ENCODE results near the gene HMGN5. TPM values are rescaled to one million over a fixed set of nuclear protein-coding genes. Genes with fewer than 3 reads are reported as not detected.

HMGN5 gene
- total RNA-seq, 4 donors from 2014 or later: 7.2 to 29.4 (median 8.1) TPM

DNA sequence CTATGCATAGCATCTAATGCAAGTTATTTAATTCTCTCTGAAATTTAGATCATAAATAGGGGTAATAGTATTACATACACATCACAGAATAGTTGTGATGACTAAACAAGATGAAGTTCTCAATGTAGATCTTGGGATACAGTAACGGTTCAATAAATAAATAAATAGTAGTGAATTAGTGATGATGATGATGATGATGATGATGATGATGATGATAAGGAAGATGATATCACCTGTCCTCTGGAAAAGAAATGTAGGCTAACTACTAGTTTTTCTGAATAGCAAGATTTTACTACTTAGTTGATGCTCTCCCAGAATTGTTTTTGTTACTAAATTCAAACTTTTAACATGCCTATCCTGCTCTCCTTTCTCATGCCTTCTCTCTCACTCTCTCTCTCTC lies 30.5 kb upstream of the HMGN5 start:
- 75 to 87% methylated on average over 1 of the region's 1 CpG for WGBS, 2 donors
- H3K27ac ChIP-seq: no peak overlapping the region
- TF ChIP-seq POLR2A (IDR thresholded peaks at IDR 0.05) (no peak), CTCF (IDR thresholded peaks at IDR 0.05) (no peak), EP300 (IDR thresholded peaks at IDR 0.05) (no peak)

GRCh38 chrX:81231476-81231875 lies 29.8 kb upstream of the HMGN5 start:
- H3K27me3 ChIP-seq: no peaks in the 10 kb centered on the region
- H3K27ac ChIP-seq: no peak overlapping the region
- H3K36me3 ChIP-seq: no peaks in the 10 kb centered on the region
- no peaks in the 10 kb centered on the region for H3K4me1 ChIP-seq
- no peak overlapping the region for H3K4me3 ChIP-seq
- no peak for DNase-seq (ENCODE audit: low spot score in 2 of 2)
- TF ChIP-seq EP300 (IDR thresholded peaks at IDR 0.05) (no peak), CTCF (IDR thresholded peaks at IDR 0.05) (no peak), POLR2A (IDR thresholded peaks at IDR 0.05) (no peak)
- H3K9me3 ChIP-seq: no peaks in the 10 kb centered on the region
- WGBS, 2 donors: 49 to 77% methylated on average over 1 of the region's 1 CpG

More for the DNA sequence above, 30.5 kb upstream of the HMGN5 start:
- DNase-seq (ENCODE audit: low spot score in 2 of 2): no peak
- Histone ChIP-seq H3K36me3 (no peaks in the 10 kb centered on the region), H3K9me3 (no peaks in the 10 kb centered on the region), H3K4me3 (no peak overlapping the region), H3K27me3 (no peaks in the 10 kb centered on the region), H3K4me1 (no peaks in the 10 kb centered on the region)

GRCh38 chrX:81229901-81230300 lies 28.2 kb upstream of the HMGN5 start:
- DNase-seq (ENCODE audit: low spot score in 2 of 2): no peak
- Histone ChIP-seq H3K27ac (no peak overlapping the region), H3K4me1 (no peaks in the 10 kb centered on the region), H3K27me3 (no peaks in the 10 kb centered on the region), H3K4me3 (no peak overlapping the region), H3K36me3 (no peaks in the 10 kb centered on the region), H3K9me3 (no peaks in the 10 kb centered on the region)
- TF ChIP-seq EP300 (IDR thresholded peaks at IDR 0.05) (no peak), POLR2A (IDR thresholded peaks at IDR 0.05) (no peak), CTCF (IDR thresholded peaks at IDR 0.05) (no peak)
- WGBS, 2 donors: 76 to 88% methylated on average over 2 of the region's 2 CpGs

DNA sequence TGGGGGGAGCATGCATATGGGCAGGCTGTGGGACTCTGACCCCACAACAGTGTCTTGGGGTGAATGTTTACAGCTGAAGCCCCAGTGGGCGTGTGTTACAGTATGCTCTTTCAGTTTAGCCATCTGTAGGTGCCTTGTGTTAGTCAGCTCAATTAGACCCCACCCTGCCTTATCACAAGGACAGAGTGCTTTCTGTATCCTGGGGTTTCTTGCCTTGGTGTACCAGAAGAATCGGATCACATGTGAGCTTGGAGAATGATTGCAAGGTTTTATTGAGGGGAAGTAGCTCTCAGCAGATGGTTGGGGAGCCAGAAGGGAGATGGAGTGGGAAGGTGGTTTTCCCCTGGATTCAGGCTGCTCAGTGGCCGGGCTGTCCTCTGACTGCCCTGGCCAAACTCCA lies 27.5 kb upstream of the HMGN5 start:
- TF ChIP-seq EP300 (IDR thresholded peaks at IDR 0.05): no peak
- no peak for TF ChIP-seq CTCF (IDR thresholded peaks at IDR 0.05)
- TF ChIP-seq POLR2A (IDR thresholded peaks at IDR 0.05): no peak
- WGBS, 2 donors: 73 to 76% methylated on average over 3 of the region's 3 CpGs
- H3K4me1 ChIP-seq: no peaks in the 10 kb centered on the region

DNA sequence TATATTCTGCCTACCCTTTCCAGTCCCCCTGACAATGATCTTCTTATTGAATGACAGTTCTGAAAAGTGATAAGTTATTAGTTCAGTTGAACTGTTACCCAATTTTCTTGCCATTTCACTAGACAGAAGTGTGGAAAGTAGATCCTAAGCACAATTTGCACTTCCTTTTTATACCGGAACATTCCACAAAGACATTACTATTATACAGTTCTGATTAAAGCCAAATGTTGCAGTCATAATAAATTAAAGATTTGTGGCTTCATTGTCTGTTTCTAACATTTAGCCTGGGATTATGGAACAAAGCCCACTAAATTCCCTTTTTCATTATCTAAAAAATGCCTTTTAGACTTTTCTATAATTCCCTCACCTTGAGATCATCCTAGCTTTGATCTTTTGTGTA lies 14.0 kb upstream of the HMGN5 start:
- H3K36me3 ChIP-seq: no peaks in the 10 kb centered on the region
- H3K4me1 ChIP-seq: peaks cover 0 to 6% (median 0%) of the 10 kb centered on the region in 4 donors
- 15 to 42% methylated on average over 1 of the region's 1 CpG for WGBS, 2 donors
- H3K9me3 ChIP-seq: no peaks in the 10 kb centered on the region
- H3K27me3 ChIP-seq: no peaks in the 10 kb centered on the region
- no peak for TF ChIP-seq POLR2A (IDR thresholded peaks at IDR 0.05)
- TF ChIP-seq CTCF (IDR thresholded peaks at IDR 0.05): no peak
- TF ChIP-seq EP300 (IDR thresholded peaks at IDR 0.05): no peak
- no peak overlapping the region for H3K4me3 ChIP-seq
- H3K27ac ChIP-seq: no peak overlapping the region
- DNase-seq (ENCODE audit: low spot score in 2 of 2): no peak

More for the DNA sequence above, 27.5 kb upstream of the HMGN5 start:
- Histone ChIP-seq H3K36me3 (no peaks in the 10 kb centered on the region), H3K4me3 (no peak overlapping the region), H3K27ac (no peak overlapping the region), H3K9me3 (no peaks in the 10 kb centered on the region), H3K27me3 (no peaks in the 10 kb centered on the region)
- no peak for DNase-seq (ENCODE audit: low spot score in 2 of 2)

Data from tibial nerve (tissue), 4 donors.